K562 (cell line): ENCODE results near the gene PCBD1. TPM values are rescaled to one million over a fixed set of nuclear protein-coding genes. Genes with fewer than 3 reads are reported as not detected.

Experiments
- CBFA2T2 ChIP-seq: fragments of 450-650 bp; conservative IDR thresholded peaks from 2 replicates; pipeline ENCODE4 v1.6.1; 2017; ENCODE audit warnings: mild to moderate bottlenecking
- CREM ChIP-seq: IDR thresholded peaks from 2 replicates; pipeline ENCODE4 v1.6.1; 2014; ENCODE audit warnings: antibody characterized with exemption, low read depth
- CSDE1 ChIP-seq, 2 experiments: fragments of 450-650 bp; IDR thresholded peaks; 2 replicates each; pipeline ENCODE4 v1.6.1; 2016; ENCODE audit warnings: mild to moderate bottlenecking in 1 of 2
- CTCF ChIP-seq, 3 experiments: IDR thresholded peaks in 2 of 3; conservative IDR thresholded peaks in 1 of 3; 2 replicates each; pipeline ENCODE4 v1.5.1; 2011 to 2012; ENCODE audit warnings: low read length in 3 of 3, mild to moderate bottlenecking in 3 of 3, control low read depth in 2 of 3, improper control_type of control experiment in 1 of 3, inconsistent platforms in 1 of 3, low read depth in 1 of 3, mixed read lengths in 1 of 3, moderate library complexity in 1 of 3; ENCODE audit not compliant: insufficient read depth in 2 of 3
- DEAF1 ChIP-seq: fragments of 450-650 bp; formaldehyde crosslinking; IDR thresholded peaks from 2 replicates; pipeline ENCODE4 v1.4.0; 2020; ENCODE audit warnings: mild to moderate bottlenecking, moderate library complexity
- ELF1 ChIP-seq: fragments of 200-800 bp; sonication (Bioruptor generic); IDR thresholded peaks from 2 replicates; pipeline ENCODE4 v1.6.1; 2016; ENCODE audit warnings: missing genetic modification characterization, missing compliant biosample characterization
- GATAD2B ChIP-seq: fragments of 450-650 bp; IDR thresholded peaks from 2 replicates; pipeline ENCODE4 v1.6.1; 2017; ENCODE audit warnings: mild to moderate bottlenecking, borderline replicate concordance
- HOXB6 ChIP-seq: fragments of 250-450 bp; sonication (Bioruptor Pico); IDR thresholded peaks from 2 replicates; pipeline ENCODE4 v1.5.1; 2022; ENCODE audit warnings: mild to moderate bottlenecking, borderline replicate concordance
- IRF1 ChIP-seq: sonication (generic); formaldehyde crosslinking; IDR thresholded peaks from 2 replicates; pipeline ENCODE4 v1.8.0; 2022; ENCODE audit warnings: missing genetic modification reagents, mild to moderate bottlenecking, borderline replicate concordance
- MAZ ChIP-seq, 2 experiments: fragments of 450-650 bp in 1 of 2; sonication (generic) in 1 of 2; formaldehyde crosslinking; IDR thresholded peaks in 1 of 2; conservative IDR thresholded peaks in 1 of 2; 2 replicates each; pipeline versions ENCODE4 v1.4.0 to v1.5.0; 2020; ENCODE audit warnings: mild to moderate bottlenecking in 1 of 2, missing genetic modification reagents in 1 of 2
- MEIS2 ChIP-seq: fragments of 450-650 bp; IDR thresholded peaks from 2 replicates; pipeline ENCODE4 v1.6.1; 2014; ENCODE audit warnings: mild to moderate bottlenecking; ENCODE audit not compliant: partially characterized antibody
- MYC ChIP-seq, 2 experiments: fragments of 250-450 bp in 1 of 2; sonication (Bioruptor Pico) in 1 of 2; IDR thresholded peaks; 2 replicates each; pipeline versions ENCODE4 v1.5.1 to v1.6.1; 2012 to 2021; ENCODE audit warnings: low read depth in 2 of 2, borderline replicate concordance in 1 of 2, improper control_type of control experiment in 1 of 2, low read length in 1 of 2, mild to moderate bottlenecking in 1 of 2, moderate library complexity in 1 of 2
- MYNN ChIP-seq, 2 experiments: sonication (generic); formaldehyde crosslinking in 1 of 2; IDR thresholded peaks; 2 replicates each; pipeline versions ENCODE4 v1.5.0 to v1.6.1; 2016 to 2020; ENCODE audit warnings: antibody characterized with exemption in 1 of 2, missing genetic modification reagents in 1 of 2
- NUFIP1 ChIP-seq: fragments of 450-650 bp; IDR thresholded peaks from 2 replicates; pipeline ENCODE4 v1.6.1; 2018; ENCODE audit not compliant: partially characterized antibody
- RBM22 ChIP-seq: fragments of 200-400 bp; formaldehyde crosslinking; IDR thresholded peaks from 2 replicates; pipeline ENCODE4 v1.6.1; 2018; ENCODE audit warnings: low read length, low read depth; ENCODE audit not compliant: poor library complexity, severe bottlenecking
- SIN3B ChIP-seq: fragments of 450-650 bp; IDR thresholded peaks from 2 replicates; pipeline ENCODE4 v1.6.1; 2017; ENCODE audit warnings: low read depth, mild to moderate bottlenecking, moderate library complexity
- VEZF1 ChIP-seq: fragments of 200-800 bp; sonication (Bioruptor generic); IDR thresholded peaks from 2 replicates; pipeline ENCODE4 v1.6.1; 2017; ENCODE audit warnings: missing genetic modification characterization, missing compliant biosample characterization
- ZKSCAN1 ChIP-seq: fragments of 150-350 bp; IDR thresholded peaks from 2 replicates; pipeline ENCODE4 v1.6.1; 2016; ENCODE audit warnings: low read depth, low read length
- ZNF444 ChIP-seq: fragments of 250-450 bp; sonication (Bioruptor Pico); IDR thresholded peaks from 2 replicates; pipeline ENCODE4 v1.4.0; 2020; ENCODE audit warnings: mild to moderate bottlenecking, moderate library complexity
- polyA plus RNA-seq, 8 experiments: library from polyadenylated mRNA; depleted of rRNA in 4 of 8; stranded (reverse) in 5 of 8; unstranded in 3 of 8; fragments of >200 nt; fragmentation: Nextera tagmentation in 2 of 8; fragmentation: Illumina TruSeq in 1 of 8; extraction: Ambion mirVana in 2 of 8; extraction: Trizol in 1 of 8; gene quantifications; 2 replicates each; pipeline versions ENCODE4 v1.2.1 to v1.2.3, GENCODE V29; 2011 to 2014; ENCODE audit warnings: inconsistent platforms in 1 of 8, missing spikeins in 1 of 8
- total RNA-seq, 7 experiments: library from RNA; depleted of rRNA in 6 of 7; stranded (reverse); fragments of >200 nt in 6 of 7; fragmentation: Illumina TruSeq in 2 of 7; extraction: Trizol in 2 of 7; gene quantifications; 2 replicates each; pipeline versions ENCODE4 v1.2.1 to v1.2.3, GENCODE V29; 2011 to 2021; ENCODE audit warnings: low replicate concordance in 1 of 7
- TF ChIP-seq, protein P1 (sequence below): fragments of 250-450 bp; sonication (Bioruptor Pico); IDR thresholded peaks from 2 replicates; pipeline ENCODE4 v1.4.0; 2020

PCBD1 gene
- total and polyA plus RNA-seq, 9 of the 15 experiments (the other 6 are each of a cell fraction or from before 2014, with no cell fraction given), result 14.6 to 109 (median 57.0) TPM

- TF ChIP-seq CTCF (IDR thresholded peaks at IDR 0.05 in 2 of 3, conservative IDR thresholded peaks at IDR 0.05 in 1 of 3; ENCODE audit: insufficient read depth in 2 of 3, low read depth in 1 of 3, low read length in 3 of 3), result peak; percentile 91 to 95 (median 95)
- 0 out of 2 replicates have a peak, but pooled peaks have one; percentile 26 for TF ChIP-seq ELF1 (tag)
- 0 out of 2 replicates have a peak, but pooled peaks have one; percentile 2 for TF ChIP-seq CBFA2T2
- no peak for TF ChIP-seq HOXB6 (CRISPR knock-in tag)
- 0 out of 2 replicates have a peak, but pooled peaks have one; percentile 40 for TF ChIP-seq GATAD2B
- 0 out of 2 replicates have a peak, but pooled peaks have one; percentile 30 for TF ChIP-seq MYC (IDR thresholded peaks at IDR 0.05; ENCODE audit: low read depth, low read length)
- no peak for TF ChIP-seq MYC (CRISPR knock-in tag; IDR thresholded peaks at IDR 0.05; ENCODE audit: borderline replicate concordance, low read depth)
- 0 out of 2 replicates have a peak, but pooled peaks have one; percentile 31 for TF ChIP-seq ZKSCAN1
- TF ChIP-seq MEIS2, result peak; percentile 60
- peak; percentile 22; the same call in 1 of the 2 replicates for TF ChIP-seq SIN3B
- peak; percentile 31; the same call in 1 of the 2 replicates for TF ChIP-seq CREM
- TF ChIP-seq NUFIP1, result peak; percentile 43
- no peak for TF ChIP-seq ZNF444 (CRISPR knock-in tag)
- 0 out of 4 replicates have a peak, but pooled peaks of 1 of the 2 experiments have one; percentile 25 for TF ChIP-seq CSDE1 (IDR thresholded peaks at IDR 0.05)
- peak; percentile 35; the same call in 1 of the 2 replicates for TF ChIP-seq VEZF1 (CRISPR knock-in tag)
- TF ChIP-seq MYNN (IDR thresholded peaks at IDR 0.05), result peak; percentile 84; the same call in 1 of the 2 replicates
- no peak for TF ChIP-seq MYNN (CRISPR knock-in tag; IDR thresholded peaks at IDR 0.05)
- TF ChIP-seq IRF1 (CRISPR knock-in tag), result no peak
- no peak for TF ChIP-seq RBM22
- TF ChIP-seq, protein P1, sequence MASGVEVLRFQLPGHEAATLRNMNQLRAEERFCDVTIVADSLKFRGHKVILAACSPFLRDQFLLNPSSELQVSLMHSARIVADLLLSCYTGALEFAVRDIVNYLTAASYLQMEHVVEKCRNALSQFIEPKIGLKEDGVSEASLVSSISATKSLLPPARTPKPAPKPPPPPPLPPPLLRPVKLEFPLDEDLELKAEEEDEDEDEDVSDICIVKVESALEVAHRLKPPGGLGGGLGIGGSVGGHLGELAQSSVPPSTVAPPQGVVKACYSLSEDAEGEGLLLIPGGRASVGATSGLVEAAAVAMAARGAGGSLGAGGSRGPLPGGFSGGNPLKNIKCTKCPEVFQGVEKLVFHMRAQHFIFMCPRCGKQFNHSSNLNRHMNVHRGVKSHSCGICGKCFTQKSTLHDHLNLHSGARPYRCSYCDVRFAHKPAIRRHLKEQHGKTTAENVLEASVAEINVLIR (CRISPR knock-in tag), result no peak
- peak; percentile 99 for TF ChIP-seq DEAF1
- peak in 1 of 2 experiments; percentile 55; a peak in 1 of 4 replicates for TF ChIP-seq MAZ (CRISPR knock-in tag; conservative IDR thresholded peaks at IDR 0.05 in 1 of 2, IDR thresholded peaks at IDR 0.05 in 1 of 2)
These were observed 8.3 kb downstream of the PCBD1 start (continued) for GRCh38 chr10:70880077-70880534.
